Measurements from ENCODE around the gene GPR158.

GPR158 gene

GRCh38 chr10:25226775-25227682 lies 52.2 kb downstream of the GPR158 start:
- H3K9me3 Mint-ChIP-seq: no peaks in the 10 kb centered on the region
- H3K27me3 Mint-ChIP-seq: no peaks in the 10 kb centered on the region
- H3K4me1 Mint-ChIP-seq (ENCODE audit: low read depth): no peaks in the 10 kb centered on the region
- intact Hi-C loops (cut with micrococcal nuclease): no loop called here
- H3K36me3 Mint-ChIP-seq (ENCODE audit: low read depth): no peaks in the 10 kb centered on the region
- H3K27ac Mint-ChIP-seq: no peak overlapping the region
- no peak overlapping the region for H3K4me3 Mint-ChIP-seq

GRCh38 chr10:25231751-25232150 lies 57.0 kb downstream of the GPR158 start:
- Mint-ChIP-seq H3K27me3 (no peaks in the 10 kb centered on the region), H3K4me1 (ENCODE audit: low read depth) (no peaks in the 10 kb centered on the region), H3K4me3 (no peak overlapping the region)

GRCh38 chr10:25232204-25232603 lies 57.4 kb downstream of the GPR158 start:
- Mint-ChIP-seq H3K27me3 (no peaks in the 10 kb centered on the region), H3K9me3 (no peaks in the 10 kb centered on the region)

More at GRCh38 chr10:25231751-25232150, 57.0 kb downstream of the GPR158 start:
- Mint-ChIP-seq H3K9me3 (no peaks in the 10 kb centered on the region), H3K36me3 (ENCODE audit: low read depth) (no peaks in the 10 kb centered on the region), H3K27ac (no peak overlapping the region)
- intact Hi-C loops (cut with micrococcal nuclease): no loop called here

GRCh38 chr10:25245165-25245564 lies 70.4 kb downstream of the GPR158 start:
- Mint-ChIP-seq H3K36me3 (ENCODE audit: low read depth) (no peaks in the 10 kb centered on the region), H3K27me3 (no peaks in the 10 kb centered on the region), H3K4me1 (ENCODE audit: low read depth) (no peaks in the 10 kb centered on the region), H3K9me3 (no peaks in the 10 kb centered on the region), H3K27ac (no peak overlapping the region), H3K4me3 (no peak overlapping the region)
- intact Hi-C loops (cut with micrococcal nuclease): no loop called here

More at GRCh38 chr10:25232204-25232603, 57.4 kb downstream of the GPR158 start:
- Mint-ChIP-seq H3K4me1 (ENCODE audit: low read depth) (no peaks in the 10 kb centered on the region), H3K27ac (no peak overlapping the region), H3K36me3 (ENCODE audit: low read depth) (no peaks in the 10 kb centered on the region), H3K4me3 (no peak overlapping the region)
- intact Hi-C loops (cut with micrococcal nuclease): no loop called here

GRCh38 chr10:25257646-25258045 lies 82.8 kb downstream of the GPR158 start:
- H3K4me3 Mint-ChIP-seq: no peak overlapping the region
- intact Hi-C loops (cut with micrococcal nuclease): no loop called here
- H3K27me3 Mint-ChIP-seq: no peaks in the 10 kb centered on the region
- H3K27ac Mint-ChIP-seq: no peak overlapping the region
- H3K4me1 Mint-ChIP-seq (ENCODE audit: low read depth): no peaks in the 10 kb centered on the region
- no peaks in the 10 kb centered on the region for H3K9me3 Mint-ChIP-seq
- H3K36me3 Mint-ChIP-seq (ENCODE audit: low read depth): no peaks in the 10 kb centered on the region

GRCh38 chr10:25261110-25261509 lies 86.3 kb downstream of the GPR158 start:
- Mint-ChIP-seq H3K27ac (no peak overlapping the region), H3K4me1 (ENCODE audit: low read depth) (no peaks in the 10 kb centered on the region), H3K4me3 (no peak overlapping the region), H3K9me3 (no peaks in the 10 kb centered on the region), H3K27me3 (no peaks in the 10 kb centered on the region), H3K36me3 (ENCODE audit: low read depth) (no peaks in the 10 kb centered on the region)
- intact Hi-C loops (cut with micrococcal nuclease): no loop called here

- no peak overlapping the region for H3K27ac Mint-ChIP-seq
- intact Hi-C loops (cut with micrococcal nuclease): no loop called here
- H3K36me3 Mint-ChIP-seq (ENCODE audit: low read depth): no peaks in the 10 kb centered on the region
- no peak overlapping the region for H3K4me3 Mint-ChIP-seq
- H3K27me3 Mint-ChIP-seq: no peaks in the 10 kb centered on the region
- no peaks in the 10 kb centered on the region for H3K4me1 Mint-ChIP-seq (ENCODE audit: low read depth)
- H3K9me3 Mint-ChIP-seq: no peaks in the 10 kb centered on the region
Measured at GRCh38 chr10:25261558-25261957, 86.8 kb downstream of the GPR158 start.

- Mint-ChIP-seq H3K27me3 (no peaks in the 10 kb centered on the region), H3K36me3 (ENCODE audit: low read depth) (no peaks in the 10 kb centered on the region), H3K4me1 (ENCODE audit: low read depth) (no peaks in the 10 kb centered on the region), H3K4me3 (no peak overlapping the region), H3K27ac (no peak overlapping the region), H3K9me3 (peaks cover 8% of the 10 kb centered on the region)
- intact Hi-C loops (cut with micrococcal nuclease): no loop called here
Measured at GRCh38 chr10:25263931-25264330, 89.1 kb downstream of the GPR158 start.

GRCh38 chr10:25278180-25278579 lies 103.4 kb downstream of the GPR158 start:
- peaks cover 55% of the 10 kb centered on the region for H3K9me3 Mint-ChIP-seq
- no peak overlapping the region for H3K27ac Mint-ChIP-seq
- H3K36me3 Mint-ChIP-seq (ENCODE audit: low read depth): no peaks in the 10 kb centered on the region
- H3K27me3 Mint-ChIP-seq: no peaks in the 10 kb centered on the region
- no peak overlapping the region for H3K4me3 Mint-ChIP-seq
- intact Hi-C loops (cut with micrococcal nuclease): no loop called here
- H3K4me1 Mint-ChIP-seq (ENCODE audit: low read depth): no peaks in the 10 kb centered on the region

- Mint-ChIP-seq H3K27ac (no peak overlapping the region), H3K36me3 (ENCODE audit: low read depth) (no peaks in the 10 kb centered on the region), H3K4me1 (ENCODE audit: low read depth) (no peaks in the 10 kb centered on the region), H3K4me3 (no peak overlapping the region), H3K27me3 (no peaks in the 10 kb centered on the region), H3K9me3 (peaks cover 62% of the 10 kb centered on the region)
- intact Hi-C loops (cut with micrococcal nuclease): no loop called here
Measured at GRCh38 chr10:25280076-25280475, 105.3 kb downstream of the GPR158 start.

GRCh38 chr10:25280573-25280972 lies 105.8 kb downstream of the GPR158 start:
- Mint-ChIP-seq H3K9me3 (peaks cover 62% of the 10 kb centered on the region), H3K36me3 (ENCODE audit: low read depth) (no peaks in the 10 kb centered on the region), H3K4me3 (no peak overlapping the region), H3K27me3 (no peaks in the 10 kb centered on the region), H3K27ac (no peak overlapping the region), H3K4me1 (ENCODE audit: low read depth) (no peaks in the 10 kb centered on the region)
- intact Hi-C loops (cut with micrococcal nuclease): no loop called here

- intact Hi-C loops (cut with micrococcal nuclease): no loop called here
Measured at GRCh38 chr10:25285809-25286208, 111.0 kb downstream of the GPR158 start.

GRCh38 chr10:25288181-25288580 lies 113.4 kb downstream of the GPR158 start:
- H3K4me1 Mint-ChIP-seq (ENCODE audit: low read depth): no peaks in the 10 kb centered on the region
- H3K9me3 Mint-ChIP-seq: peaks cover 48% of the 10 kb centered on the region
- no peaks in the 10 kb centered on the region for H3K36me3 Mint-ChIP-seq (ENCODE audit: low read depth)
- H3K4me3 Mint-ChIP-seq: no peak overlapping the region
- intact Hi-C loops (cut with micrococcal nuclease): no loop called here
- no peak overlapping the region for H3K27ac Mint-ChIP-seq
- no peaks in the 10 kb centered on the region for H3K27me3 Mint-ChIP-seq

More at GRCh38 chr10:25285809-25286208, 111.0 kb downstream of the GPR158 start:
- H3K4me1 Mint-ChIP-seq (ENCODE audit: low read depth): no peaks in the 10 kb centered on the region
- H3K9me3 Mint-ChIP-seq: peaks cover 47% of the 10 kb centered on the region
- H3K36me3 Mint-ChIP-seq (ENCODE audit: low read depth): no peaks in the 10 kb centered on the region
- H3K27me3 Mint-ChIP-seq: no peaks in the 10 kb centered on the region
- no peak overlapping the region for H3K27ac Mint-ChIP-seq
- no peak overlapping the region for H3K4me3 Mint-ChIP-seq

GRCh38 chr10:25294032-25294926 lies 119.5 kb downstream of the GPR158 start:
- Mint-ChIP-seq H3K4me3 (no peak overlapping the region), H3K27me3 (no peaks in the 10 kb centered on the region), H3K9me3 (peaks cover 25% of the 10 kb centered on the region), H3K27ac (no peak overlapping the region), H3K36me3 (ENCODE audit: low read depth) (no peaks in the 10 kb centered on the region), H3K4me1 (ENCODE audit: low read depth) (no peaks in the 10 kb centered on the region)
- intact Hi-C loops (cut with micrococcal nuclease): no loop called here
